Measurements from ENCODE around the gene JAKMIP1. TPM values are rescaled to one million over a fixed set of nuclear protein-coding genes. Genes with fewer than 3 reads are reported as not detected.

Gene JAKMIP1
- total RNA-seq, result not detected in 2 replicates

GRCh38 chr4:6200011-6200921, at the start of gene JAKMIP1:
Gene JAKMIP1, minus strand, starts transcription at chr4:6200549. Its CDS starts 87,699 bp downstream, at chr4:6112850.

DNA sequence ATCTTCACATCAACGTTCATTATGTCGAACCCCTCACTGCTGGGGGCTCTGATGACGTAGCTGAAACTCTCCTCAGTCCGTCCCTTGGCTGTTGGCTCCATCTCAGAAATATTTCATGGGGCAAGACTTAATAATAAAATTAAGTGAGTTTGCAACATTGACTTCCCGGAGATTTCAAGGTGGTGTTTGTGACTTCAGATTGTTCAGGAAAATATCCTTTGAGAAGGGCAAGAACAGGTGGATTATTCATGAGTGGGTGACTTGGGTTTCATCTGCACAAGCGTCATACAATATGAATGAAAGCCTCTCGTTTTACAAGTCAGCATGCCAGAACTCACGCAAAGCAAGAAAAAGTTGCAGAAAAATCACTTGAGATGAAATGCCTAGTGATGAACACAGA, 182.0 kb downstream of the JAKMIP1 start, which contains the start of gene C4orf50:
TSS of gene C4orf50 (minus strand) at position 101 of the 400 bp plus-strand sequence.

Other genes with a start within 250 kb of the JAKMIP1 start
- gene C4orf50, start 182.1 kb downstream of the JAKMIP1 start, total RNA-seq, result under 0.01 TPM in 1 of 2 replicates, not detected in the other
- gene WFS1, start 69.3 kb upstream of the JAKMIP1 start, total RNA-seq, result 15.1 and 23.1 TPM in 2 replicates

All from regular cardiac myocyte (primary cell).